ENCODE measurements around the gene CCDC154. TPM values are rescaled to one million over a fixed set of nuclear protein-coding genes. Genes with fewer than 3 reads are reported as not detected.

Gene CCDC154
- polyA plus RNA-seq, 6 donors from 2014 or later, result 0.16 to 0.26 TPM; not detected in 4

- Mint-ChIP-seq H3K27ac (peak overlapping the region in 2 of 6 donors; percentile 41 to 51), H3K4me3 (peak overlapping the region in 2 of 8 donors; percentile 5 to 25)
Measured at GRCh38 chr16:1456951-1457350, 12.6 kb upstream of the CCDC154 start.

GRCh38 chr16:1455190-1456171 lies 11.1 kb upstream of the CCDC154 start:
- Mint-ChIP-seq H3K27ac (peak overlapping the region; percentile 7 to 58 (median 44)), H3K9me3 (no peaks in the 10 kb centered on the region), H3K27me3 (no peaks in the 10 kb centered on the region), H3K4me3 (no peak overlapping the region), H3K36me3 (peaks cover 0 to 19% of the 10 kb centered on the region in 2 donors), H3K4me1 (peaks cover 19 to 29% (median 21%) of the 10 kb centered on the region in 3 donors)
- no peak for DNase-seq
- ATAC-seq (ENCODE audit: low read depth in 2 of 2), result no peak

More at GRCh38 chr16:1456951-1457350, 12.6 kb upstream of the CCDC154 start:
- Mint-ChIP-seq H3K4me1 (peaks cover 19 to 31% (median 21%) of the 10 kb centered on the region in 3 donors), H3K36me3 (peaks cover 0 to 12% of the 10 kb centered on the region in 2 donors), H3K27me3 (no peaks in the 10 kb centered on the region), H3K9me3 (no peaks in the 10 kb centered on the region)
- DNase-seq (no peak), ATAC-seq (ENCODE audit: low read depth in 2 of 2) (no peak)

GRCh38 chr16:1454561-1454960 lies 10.2 kb upstream of the CCDC154 start:
- no peaks in the 10 kb centered on the region for H3K27me3 Mint-ChIP-seq
- peak overlapping the region in 1 of 6 donors; percentile 37 for H3K27ac Mint-ChIP-seq
- DNase-seq (no peak), ATAC-seq (ENCODE audit: low read depth in 2 of 2) (no peak)
- peaks cover 14 to 22% (median 16%) of the 10 kb centered on the region in 3 donors for H3K4me1 Mint-ChIP-seq
- H3K9me3 Mint-ChIP-seq, result no peaks in the 10 kb centered on the region
- H3K4me3 Mint-ChIP-seq, result no peak overlapping the region
- H3K36me3 Mint-ChIP-seq, result peaks cover 0 to 19% of the 10 kb centered on the region in 2 donors

- peak overlapping the region in 1 of 6 donors; percentile 54 for H3K27ac Mint-ChIP-seq
- peaks cover 4 to 13% (median 5%) of the 10 kb centered on the region in 3 donors for H3K4me1 Mint-ChIP-seq
- no peaks in the 10 kb centered on the region for H3K27me3 Mint-ChIP-seq
- peaks cover 0 to 9% of the 10 kb centered on the region in 2 donors for H3K36me3 Mint-ChIP-seq
- ATAC-seq (ENCODE audit: low read depth in 2 of 2), result no peak
- DNase-seq, result no peak
- no peaks in the 10 kb centered on the region for H3K9me3 Mint-ChIP-seq
- no peak overlapping the region for H3K4me3 Mint-ChIP-seq
Measured at GRCh38 chr16:1453316-1453715, 9.0 kb upstream of the CCDC154 start.

GRCh38 chr16:1452530-1452929 lies 8.2 kb upstream of the CCDC154 start:
- no peak for ATAC-seq (ENCODE audit: low read depth in 2 of 2)
- Mint-ChIP-seq H3K4me3 (no peak overlapping the region), H3K27me3 (no peaks in the 10 kb centered on the region), H3K27ac (peak overlapping the region in 1 of 6 donors; percentile 96), H3K4me1 (peaks cover 0 to 7% (median 0%) of the 10 kb centered on the region in 3 donors), H3K9me3 (no peaks in the 10 kb centered on the region), H3K36me3 (peaks cover 0 to 9% of the 10 kb centered on the region in 2 donors)
- DNase-seq, result no peak

GRCh38 chr16:1451702-1452392 lies 7.5 kb upstream of the CCDC154 start:
- peak overlapping the region in 1 of 6 donors; percentile 96 for H3K27ac Mint-ChIP-seq
- no peak for ATAC-seq (ENCODE audit: low read depth in 2 of 2)
- no peak for DNase-seq
- H3K4me3 Mint-ChIP-seq, result no peak overlapping the region
- no peaks in the 10 kb centered on the region for H3K9me3 Mint-ChIP-seq
- H3K4me1 Mint-ChIP-seq, result peaks cover 0 to 6% (median 0%) of the 10 kb centered on the region in 3 donors
- no peaks in the 10 kb centered on the region for H3K27me3 Mint-ChIP-seq
- H3K36me3 Mint-ChIP-seq, result peaks cover 0 to 9% of the 10 kb centered on the region in 2 donors

GRCh38 chr16:1450841-1451240 lies 6.5 kb upstream of the CCDC154 start:
- no peaks in the 10 kb centered on the region for H3K4me1 Mint-ChIP-seq
- H3K36me3 Mint-ChIP-seq, result peaks cover 0 to 9% of the 10 kb centered on the region in 2 donors
- H3K4me3 Mint-ChIP-seq, result no peak overlapping the region
- no peaks in the 10 kb centered on the region for H3K27me3 Mint-ChIP-seq
- no peak overlapping the region for H3K27ac Mint-ChIP-seq
- H3K9me3 Mint-ChIP-seq, result no peaks in the 10 kb centered on the region
- DNase-seq, result no peak
- no peak for ATAC-seq (ENCODE audit: low read depth in 2 of 2)

GRCh38 chr16:1450218-1450617 lies 5.9 kb upstream of the CCDC154 start:
- Mint-ChIP-seq H3K4me1 (no peaks in the 10 kb centered on the region), H3K36me3 (peaks cover 0 to 9% of the 10 kb centered on the region in 2 donors), H3K4me3 (no peak overlapping the region), H3K9me3 (no peaks in the 10 kb centered on the region), H3K27me3 (no peaks in the 10 kb centered on the region), H3K27ac (peak overlapping the region in 1 of 6 donors; percentile 88)
- DNase-seq (no peak), ATAC-seq (ENCODE audit: low read depth in 2 of 2) (no peak)

GRCh38 chr16:1449201-1449788 lies 4.9 kb upstream of the CCDC154 start:
- H3K4me3 Mint-ChIP-seq, result no peak overlapping the region
- DNase-seq (no peak), ATAC-seq (ENCODE audit: low read depth in 2 of 2) (no peak)
- peak overlapping the region in 1 of 6 donors; percentile 76 for H3K27ac Mint-ChIP-seq
- peaks cover 0 to 9% of the 10 kb centered on the region in 2 donors for H3K36me3 Mint-ChIP-seq
- H3K27me3 Mint-ChIP-seq, result no peaks in the 10 kb centered on the region
- no peaks in the 10 kb centered on the region for H3K4me1 Mint-ChIP-seq
- no peaks in the 10 kb centered on the region for H3K9me3 Mint-ChIP-seq

- Mint-ChIP-seq H3K4me3 (no peak overlapping the region), H3K9me3 (no peaks in the 10 kb centered on the region), H3K27ac (no peak overlapping the region), H3K36me3 (peaks cover 0 to 9% of the 10 kb centered on the region in 2 donors), H3K4me1 (no peaks in the 10 kb centered on the region), H3K27me3 (no peaks in the 10 kb centered on the region)
- ATAC-seq (ENCODE audit: low read depth in 2 of 2) (no peak), DNase-seq (no peak)
Measured at GRCh38 chr16:1448536-1449116, 4.3 kb upstream of the CCDC154 start.

- ATAC-seq (ENCODE audit: low read depth in 2 of 2) (no peak), DNase-seq (no peak)
- Mint-ChIP-seq H3K4me3 (no peak overlapping the region), H3K36me3 (peaks cover 0 to 9% of the 10 kb centered on the region in 2 donors), H3K9me3 (no peaks in the 10 kb centered on the region), H3K27ac (peak overlapping the region in 1 of 6 donors; percentile 72), H3K4me1 (no peaks in the 10 kb centered on the region), H3K27me3 (no peaks in the 10 kb centered on the region)
Measured at GRCh38 chr16:1447965-1448364, 3.6 kb upstream of the CCDC154 start.

GRCh38 chr16:1446296-1447080 lies 2.1 kb upstream of the CCDC154 start:
- Mint-ChIP-seq H3K27me3 (no peaks in the 10 kb centered on the region), H3K4me3 (peak overlapping the region in 1 of 8 donors; percentile 20), H3K9me3 (no peaks in the 10 kb centered on the region), H3K27ac (peak overlapping the region in 3 of 6 donors; percentile 81 to 85 (median 83)), H3K4me1 (no peaks in the 10 kb centered on the region), H3K36me3 (peaks cover 0 to 2% of the 10 kb centered on the region in 2 donors)
- DNase-seq, result no peak
- no peak for ATAC-seq (ENCODE audit: low read depth in 2 of 2)
